AG04450 (cell line): ENCODE measurements around the gene ACOXL. TPM values are rescaled to one million over a fixed set of nuclear protein-coding genes. Genes with fewer than 3 reads are reported as not detected.
A peak's percentile ranks its signal among the peaks of the same experiment; 100 is the strongest.
"Not testable (repeated sequence)": the region's sequence is repeated elsewhere in the genome, so short reads cannot be mapped to it uniquely, and the experiment has no call there.

Experiments
- CTCF ChIA-PET: fragments of 300-600, 350-600 bp; formaldehyde crosslinking; extraction: SDS; loops from one replicate; lab custom pipeline; 2022; ENCODE audit warnings: antibody characterized with exemption, inconsistent platforms; lab: Charles Lee
- POLR2A ChIA-PET: fragments of 350-600 bp; formaldehyde crosslinking; extraction: SDS; loops from one replicate; lab custom pipeline; 2021; ENCODE audit warnings: antibody characterized with exemption, inconsistent platforms; lab: Yijun Ruan, JAX
- DNase-seq: peaks from one replicate; pipeline ENCODE4 v3.0.0-alpha.2; 2011; ENCODE audit warnings: low read depth, low spot score
- H3K27ac ChIP-seq: one replicate; pipeline ENCODE4 v1.5.1; 2012; ENCODE audit warnings: low read depth, low read length, control low read depth
- H3K27me3 ChIP-seq: one replicate; pipeline ENCODE4 v1.6.0; 2012; ENCODE audit warnings: low read length; ENCODE audit not compliant: control insufficient read depth, insufficient read depth
- H3K4me3 ChIP-seq: 2 replicates; pipeline ENCODE4 v1.5.1; 2011; ENCODE audit warnings: mild to moderate bottlenecking, low read depth, low read length, control low read depth
- H3K9me3 ChIP-seq: 2 replicates; pipeline ENCODE4 v1.5.1; 2012; ENCODE audit warnings: low read length; ENCODE audit not compliant: control insufficient read depth, insufficient read depth
- CTCF ChIP-seq: IDR thresholded peaks from 2 replicates; pipeline ENCODE4 v1.5.1; 2011; ENCODE audit warnings: low read depth, low read length, control low read depth, inconsistent platforms
- polyA plus RNA-seq: library from polyadenylated mRNA; depleted of rRNA; stranded (reverse); fragments of >200 nt; gene quantifications from 2 replicates; pipeline ENCODE4 v1.2.3, GENCODE V29; 2011

The ACOXL gene
- polyA plus RNA-seq, 1 experiment = not detected

- no peak for DNase-seq
- POLR2A ChIA-PET = no interaction called here
- no peak overlapping the region for H3K27ac ChIP-seq
- peaks cover 14% of the 10 kb centered on the region for H3K27me3 ChIP-seq
- H3K9me3 ChIP-seq = no peaks in the 10 kb centered on the region
- CTCF ChIA-PET = interaction anchor here (1.0 to 1.6 kb wide), 4 partner anchors 12 to 24 kb away, joined by 3 to 11 read pairs (median 5); no protein-coding TSS in a partner anchor
- H3K4me3 ChIP-seq = no peak overlapping the region
- no peak for TF ChIP-seq CTCF
Observed at GRCh38 chr2:110853948-110854347, 121.6 kb downstream of the ACOXL start.

- no peak for DNase-seq
- H3K27ac ChIP-seq = no peak overlapping the region
- H3K27me3 ChIP-seq = peaks cover 11% of the 10 kb centered on the region
- H3K4me3 ChIP-seq = no peak overlapping the region
- TF ChIP-seq CTCF = peak; percentile 27; the same call in 1 of the 2 replicates
- CTCF ChIA-PET = interaction anchor here (1.0 to 1.6 kb wide), 4 partner anchors 11 to 24 kb away, joined by 3 to 11 read pairs (median 5); no protein-coding TSS in a partner anchor
- POLR2A ChIA-PET = no interaction called here
- H3K9me3 ChIP-seq = no peaks in the 10 kb centered on the region
Observed at GRCh38 chr2:110854355-110855081, 122.1 kb downstream of the ACOXL start.

- H3K4me3 ChIP-seq, DNase-seq, H3K27ac ChIP-seq, POLR2A ChIA-PET, H3K9me3 ChIP-seq, CTCF ChIA-PET: not testable (repeated sequence)
- H3K27me3 ChIP-seq = peaks cover 17% of the 10 kb centered on the region
Observed at GRCh38 chr2:110855841-110856240, 123.5 kb downstream of the ACOXL start.

- peaks cover 22% of the 10 kb centered on the region for H3K27me3 ChIP-seq
- POLR2A ChIA-PET = no interaction called here
- no peaks in the 10 kb centered on the region for H3K9me3 ChIP-seq
- CTCF ChIA-PET = no interaction called here
- DNase-seq = no peak
- no peak overlapping the region for H3K27ac ChIP-seq
- H3K4me3 ChIP-seq = no peak overlapping the region
- no peak for TF ChIP-seq CTCF
Observed at GRCh38 chr2:110858135-110858725, 125.9 kb downstream of the ACOXL start.

- peaks cover 22% of the 10 kb centered on the region for H3K27me3 ChIP-seq
- no peak overlapping the region for H3K27ac ChIP-seq
- TF ChIP-seq CTCF = no peak
- DNase-seq = no peak
- POLR2A ChIA-PET = no interaction called here
- CTCF ChIA-PET = no interaction called here
- no peaks in the 10 kb centered on the region for H3K9me3 ChIP-seq
- H3K4me3 ChIP-seq = no peak overlapping the region
Observed at GRCh38 chr2:110858993-110859701, 126.8 kb downstream of the ACOXL start.
